ENCODE data around the gene HBP1.

GRCh38 chr7:107157091-107157490, 11.7 kb upstream of the HBP1 start:
- no peak for TF ChIP-seq POLR2A (IDR thresholded peaks at IDR 0.05)
- TF ChIP-seq, protein P1, sequence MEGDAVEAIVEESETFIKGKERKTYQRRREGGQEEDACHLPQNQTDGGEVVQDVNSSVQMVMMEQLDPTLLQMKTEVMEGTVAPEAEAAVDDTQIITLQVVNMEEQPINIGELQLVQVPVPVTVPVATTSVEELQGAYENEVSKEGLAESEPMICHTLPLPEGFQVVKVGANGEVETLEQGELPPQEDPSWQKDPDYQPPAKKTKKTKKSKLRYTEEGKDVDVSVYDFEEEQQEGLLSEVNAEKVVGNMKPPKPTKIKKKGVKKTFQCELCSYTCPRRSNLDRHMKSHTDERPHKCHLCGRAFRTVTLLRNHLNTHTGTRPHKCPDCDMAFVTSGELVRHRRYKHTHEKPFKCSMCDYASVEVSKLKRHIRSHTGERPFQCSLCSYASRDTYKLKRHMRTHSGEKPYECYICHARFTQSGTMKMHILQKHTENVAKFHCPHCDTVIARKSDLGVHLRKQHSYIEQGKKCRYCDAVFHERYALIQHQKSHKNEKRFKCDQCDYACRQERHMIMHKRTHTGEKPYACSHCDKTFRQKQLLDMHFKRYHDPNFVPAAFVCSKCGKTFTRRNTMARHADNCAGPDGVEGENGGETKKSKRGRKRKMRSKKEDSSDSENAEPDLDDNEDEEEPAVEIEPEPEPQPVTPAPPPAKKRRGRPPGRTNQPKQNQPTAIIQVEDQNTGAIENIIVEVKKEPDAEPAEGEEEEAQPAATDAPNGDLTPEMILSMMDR (IDR thresholded peaks at IDR 0.05), result no peak
- no peak for TF ChIP-seq EP300 (IDR thresholded peaks at IDR 0.05)

All from sigmoid colon (tissue), 4 donors.